Endometrium (tissue), 2 donors: ENCODE measurements around the gene NELL1.

Experiments
- FAIRE-seq: peaks from 2 replicates; lab custom pipeline; 2012; peaks lifted over from hg19 to GRCh38; lab: Jason Lieb, UNC
- donor health status: control.
- donor health status: control.

The NELL1 gene

GRCh38 chr11:21489416-21490115 is 820.2 kb downstream of the NELL1 start:
- no peak for FAIRE-seq

- FAIRE-seq: no peak
Measured at GRCh38 chr11:21492931-21493330, 823.5 kb downstream of the NELL1 start.

GRCh38 chr11:21494946-21495345 is 825.6 kb downstream of the NELL1 start:
- FAIRE-seq: no peak

- FAIRE-seq: no peak
Measured at GRCh38 chr11:21495879-21496278, 826.5 kb downstream of the NELL1 start.

- FAIRE-seq: no peak
Measured at GRCh38 chr11:21501245-21501644, 831.9 kb downstream of the NELL1 start.

- FAIRE-seq: no peak
Measured at GRCh38 chr11:21505070-21505469, 835.7 kb downstream of the NELL1 start.

GRCh38 chr11:21511835-21512440 is 842.6 kb downstream of the NELL1 start:
- no peak for FAIRE-seq

GRCh38 chr11:21514316-21514715 is 844.9 kb downstream of the NELL1 start:
- FAIRE-seq: no peak

- no peak for FAIRE-seq
Measured at GRCh38 chr11:21520244-21520643, 850.9 kb downstream of the NELL1 start.

- FAIRE-seq: no peak
Measured at GRCh38 chr11:21529187-21529586, 859.8 kb downstream of the NELL1 start.

GRCh38 chr11:21534288-21534687 is 864.9 kb downstream of the NELL1 start:
- no peak for FAIRE-seq

- no peak for FAIRE-seq
Measured at GRCh38 chr11:21537980-21538379, 868.6 kb downstream of the NELL1 start.

GRCh38 chr11:21541187-21541751 is 871.9 kb downstream of the NELL1 start:
- FAIRE-seq: no peak

- FAIRE-seq: no peak
Measured at GRCh38 chr11:21543901-21544300, 874.5 kb downstream of the NELL1 start.

- FAIRE-seq: no peak
Measured at GRCh38 chr11:21545699-21546098, 876.3 kb downstream of the NELL1 start.

GRCh38 chr11:21546703-21547102 is 877.3 kb downstream of the NELL1 start:
- FAIRE-seq: no peak

- peak; percentile 68 for FAIRE-seq
Measured at GRCh38 chr11:21552911-21553310, 883.5 kb downstream of the NELL1 start.

GRCh38 chr11:21553795-21554194 is 884.4 kb downstream of the NELL1 start:
- no peak for FAIRE-seq

- no peak for FAIRE-seq
Measured at GRCh38 chr11:21554284-21554683, 884.9 kb downstream of the NELL1 start.

GRCh38 chr11:21556926-21557325 is 887.5 kb downstream of the NELL1 start:
- FAIRE-seq: no peak

GRCh38 chr11:21560466-21560975 is 891.1 kb downstream of the NELL1 start:
- no peak for FAIRE-seq

- no peak for FAIRE-seq
Measured at GRCh38 chr11:21561581-21561980, 892.2 kb downstream of the NELL1 start.

- FAIRE-seq: no peak
Measured at GRCh38 chr11:21564095-21564494, 894.7 kb downstream of the NELL1 start.
